Neural cell (in vitro differentiated cells): ENCODE measurements around the gene FGF16.

Source experiments
- EP300 ChIP-seq: fragments of 450-650 bp; conservative IDR thresholded peaks from 2 replicates; pipeline ENCODE4 v1.6.1; 2014; ENCODE audit warnings: antibody characterized with exemption, mild to moderate bottlenecking, moderate library complexity; ENCODE audit not compliant: poor library complexity, severe bottlenecking
- EZH2 ChIP-seq: fragments of 200-600, 300-800 bp; shearing (Covaris generic), sonication (generic); IDR thresholded peaks from 2 replicates; pipeline ENCODE4 v1.6.1; 2014; ENCODE audit warnings: antibody characterized with exemption, low read length, borderline replicate concordance, mild to moderate bottlenecking; ENCODE audit not compliant: insufficient read depth, poor library complexity, severe bottlenecking
- TF ChIP-seq, protein P1 (sequence below): fragments of 450-650 bp; IDR thresholded peaks from 2 replicates; pipeline ENCODE4 v1.5.1; 2014; ENCODE audit warnings: antibody characterized with exemption, mild to moderate bottlenecking, moderate library complexity; ENCODE audit not compliant: poor library complexity, severe bottlenecking
- TF ChIP-seq, protein P2 (sequence below): IDR thresholded peaks from 2 replicates; pipeline ENCODE4 v1.6.1; 2012; ENCODE audit warnings: borderline replicate concordance

DNA sequence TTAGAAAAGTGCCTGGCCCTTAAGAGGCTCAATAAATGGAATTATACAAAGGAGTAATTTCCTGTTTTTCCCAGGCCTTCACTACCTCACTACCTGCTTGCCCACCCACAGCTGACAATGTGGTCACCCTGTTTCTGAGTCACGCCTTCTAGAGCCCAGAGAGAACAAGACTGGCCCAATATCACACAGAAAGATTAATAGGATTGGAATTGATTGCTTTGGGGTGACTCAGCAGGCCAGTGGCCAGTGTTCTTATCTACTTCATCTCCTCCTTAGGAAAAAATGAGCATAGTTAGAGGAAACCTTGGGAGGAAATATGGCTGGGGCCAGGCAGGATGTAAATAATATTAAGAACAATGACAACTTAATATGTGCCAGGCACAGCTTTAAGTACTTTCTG is 4.5 kb upstream of the FGF16 start:
- TF ChIP-seq EZH2 (no peak), EP300 (no peak)
- TF ChIP-seq, protein P1, sequence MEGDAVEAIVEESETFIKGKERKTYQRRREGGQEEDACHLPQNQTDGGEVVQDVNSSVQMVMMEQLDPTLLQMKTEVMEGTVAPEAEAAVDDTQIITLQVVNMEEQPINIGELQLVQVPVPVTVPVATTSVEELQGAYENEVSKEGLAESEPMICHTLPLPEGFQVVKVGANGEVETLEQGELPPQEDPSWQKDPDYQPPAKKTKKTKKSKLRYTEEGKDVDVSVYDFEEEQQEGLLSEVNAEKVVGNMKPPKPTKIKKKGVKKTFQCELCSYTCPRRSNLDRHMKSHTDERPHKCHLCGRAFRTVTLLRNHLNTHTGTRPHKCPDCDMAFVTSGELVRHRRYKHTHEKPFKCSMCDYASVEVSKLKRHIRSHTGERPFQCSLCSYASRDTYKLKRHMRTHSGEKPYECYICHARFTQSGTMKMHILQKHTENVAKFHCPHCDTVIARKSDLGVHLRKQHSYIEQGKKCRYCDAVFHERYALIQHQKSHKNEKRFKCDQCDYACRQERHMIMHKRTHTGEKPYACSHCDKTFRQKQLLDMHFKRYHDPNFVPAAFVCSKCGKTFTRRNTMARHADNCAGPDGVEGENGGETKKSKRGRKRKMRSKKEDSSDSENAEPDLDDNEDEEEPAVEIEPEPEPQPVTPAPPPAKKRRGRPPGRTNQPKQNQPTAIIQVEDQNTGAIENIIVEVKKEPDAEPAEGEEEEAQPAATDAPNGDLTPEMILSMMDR, result no peak
- TF ChIP-seq, protein P2, sequence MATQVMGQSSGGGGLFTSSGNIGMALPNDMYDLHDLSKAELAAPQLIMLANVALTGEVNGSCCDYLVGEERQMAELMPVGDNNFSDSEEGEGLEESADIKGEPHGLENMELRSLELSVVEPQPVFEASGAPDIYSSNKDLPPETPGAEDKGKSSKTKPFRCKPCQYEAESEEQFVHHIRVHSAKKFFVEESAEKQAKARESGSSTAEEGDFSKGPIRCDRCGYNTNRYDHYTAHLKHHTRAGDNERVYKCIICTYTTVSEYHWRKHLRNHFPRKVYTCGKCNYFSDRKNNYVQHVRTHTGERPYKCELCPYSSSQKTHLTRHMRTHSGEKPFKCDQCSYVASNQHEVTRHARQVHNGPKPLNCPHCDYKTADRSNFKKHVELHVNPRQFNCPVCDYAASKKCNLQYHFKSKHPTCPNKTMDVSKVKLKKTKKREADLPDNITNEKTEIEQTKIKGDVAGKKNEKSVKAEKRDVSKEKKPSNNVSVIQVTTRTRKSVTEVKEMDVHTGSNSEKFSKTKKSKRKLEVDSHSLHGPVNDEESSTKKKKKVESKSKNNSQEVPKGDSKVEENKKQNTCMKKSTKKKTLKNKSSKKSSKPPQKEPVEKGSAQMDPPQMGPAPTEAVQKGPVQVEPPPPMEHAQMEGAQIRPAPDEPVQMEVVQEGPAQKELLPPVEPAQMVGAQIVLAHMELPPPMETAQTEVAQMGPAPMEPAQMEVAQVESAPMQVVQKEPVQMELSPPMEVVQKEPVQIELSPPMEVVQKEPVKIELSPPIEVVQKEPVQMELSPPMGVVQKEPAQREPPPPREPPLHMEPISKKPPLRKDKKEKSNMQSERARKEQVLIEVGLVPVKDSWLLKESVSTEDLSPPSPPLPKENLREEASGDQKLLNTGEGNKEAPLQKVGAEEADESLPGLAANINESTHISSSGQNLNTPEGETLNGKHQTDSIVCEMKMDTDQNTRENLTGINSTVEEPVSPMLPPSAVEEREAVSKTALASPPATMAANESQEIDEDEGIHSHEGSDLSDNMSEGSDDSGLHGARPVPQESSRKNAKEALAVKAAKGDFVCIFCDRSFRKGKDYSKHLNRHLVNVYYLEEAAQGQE, result no peak
